ENCODE data around the gene BUD23. TPM values are rescaled to one million over a fixed set of nuclear protein-coding genes. Genes with fewer than 3 reads are reported as not detected.

BUD23 gene
- polyA plus RNA-seq (2011; rRNA removed), result 48.6 and 49.5 TPM in 2 replicates
- polyA minus RNA-seq (2011; rRNA and poly(A)+ RNA removed), result 23.2 and 26.1 TPM in 2 replicates

GRCh38 chr7:73683056-73683787, at the start of gene BUD23, which contains the start of gene DNAJC30:
Gene BUD23 (plus strand): TSS chr7:73683597. CDS start chr7:73683626, 29 bp downstream.
Gene DNAJC30 (minus strand): TSS chr7:73683453. CDS start chr7:73683423, 30 bp downstream.
- H3K4me3 ChIP-seq (ENCODE audit: low read depth, low read length), result peak within 1 kb of the TSS; percentile 89
- H3K9me3 ChIP-seq (ENCODE audit: control insufficient read depth, insufficient read depth, low read length), result no peaks in the 10 kb centered on the region; the same call in 1 of the 2 replicates
- ChIA-PET CTCF (interaction anchor here (0.8 kb wide), 1 partner anchor 15 kb away, joined by 3 read pairs; no protein-coding TSS in a partner anchor), POLR2A (interaction anchor here (0.5 to 1.0 kb wide), 4 partner anchors 10 to 105 kb away, joined by 3 to 5 read pairs (median 4); partner anchors contain the start of gene TBL2)
- TF ChIP-seq CTCF (IDR thresholded peaks at IDR 0.05; ENCODE audit: low read depth, low read length), result no peak
- DNase-seq (ENCODE audit: low read depth, low spot score), result peak; percentile 85
- peak within 1 kb of the TSS; percentile 22 for H3K27ac ChIP-seq (ENCODE audit: low read depth, low read length)
- H3K27me3 ChIP-seq (ENCODE audit: control insufficient read depth, insufficient read depth, low read length), result no peaks in the 10 kb centered on the region

- POLR2A ChIA-PET, result no interaction called here
Observed at GRCh38 chr7:73633844-73634243, 49.6 kb upstream of the BUD23 start.

GRCh38 chr7:73635428-73636200, 47.8 kb upstream of the BUD23 start:
- ChIA-PET POLR2A (no interaction called here), CTCF (no interaction called here)
- no peak for DNase-seq (ENCODE audit: low read depth, low spot score)
- no peak overlapping the region for H3K4me3 ChIP-seq (ENCODE audit: low read depth, low read length)
- no peak overlapping the region for H3K27ac ChIP-seq (ENCODE audit: low read depth, low read length)
- H3K27me3 ChIP-seq (ENCODE audit: control insufficient read depth, insufficient read depth, low read length), result peaks cover 5% of the 10 kb centered on the region
- H3K9me3 ChIP-seq (ENCODE audit: control insufficient read depth, insufficient read depth, low read length), result no peaks in the 10 kb centered on the region
- no peak for TF ChIP-seq CTCF (IDR thresholded peaks at IDR 0.05; ENCODE audit: low read depth, low read length)

More at GRCh38 chr7:73633844-73634243, 49.6 kb upstream of the BUD23 start:
- CTCF ChIA-PET, result no interaction called here
- Histone ChIP-seq H3K27ac (ENCODE audit: low read depth, low read length) (no peak overlapping the region), H3K4me3 (ENCODE audit: low read depth, low read length) (no peak overlapping the region), H3K27me3 (ENCODE audit: control insufficient read depth, insufficient read depth, low read length) (peaks cover 8% of the 10 kb centered on the region), H3K9me3 (ENCODE audit: control insufficient read depth, insufficient read depth, low read length) (no peaks in the 10 kb centered on the region)
- TF ChIP-seq CTCF (IDR thresholded peaks at IDR 0.05; ENCODE audit: low read depth, low read length), result no peak
- no peak for DNase-seq (ENCODE audit: low read depth, low spot score)

GRCh38 chr7:73638911-73639310, 44.5 kb upstream of the BUD23 start:
- H3K27me3 ChIP-seq (ENCODE audit: control insufficient read depth, insufficient read depth, low read length), result peaks cover 4% of the 10 kb centered on the region
- no peak for DNase-seq (ENCODE audit: low read depth, low spot score)
- ChIA-PET CTCF (interaction anchor here (1.5 kb wide), 1 partner anchor 10 kb away, joined by 5 read pairs; no protein-coding TSS in a partner anchor), POLR2A (no interaction called here)
- H3K4me3 ChIP-seq (ENCODE audit: low read depth, low read length), result no peak overlapping the region
- no peak for TF ChIP-seq CTCF (IDR thresholded peaks at IDR 0.05; ENCODE audit: low read depth, low read length)
- H3K27ac ChIP-seq (ENCODE audit: low read depth, low read length), result no peak overlapping the region
- H3K9me3 ChIP-seq (ENCODE audit: control insufficient read depth, insufficient read depth, low read length), result peaks cover 12% of the 10 kb centered on the region; the same call in 1 of the 2 replicates

Data from AG04450 (cell line).